DND-41 (cell line): ENCODE data around the gene TUBAL3.

Experiments
- CTCF ChIP-seq: IDR thresholded peaks from 2 replicates; pipeline ENCODE4 v1.5.1; 2012; ENCODE audit warnings: borderline replicate concordance, low read length, moderate library complexity, mild to moderate bottlenecking; ENCODE audit not compliant: poor library complexity, severe bottlenecking; ENCODE audit errors: extremely low read depth
- EZH2 ChIP-seq: IDR thresholded peaks from 3 replicates; pipeline ENCODE4 v1.6.1; 2012; ENCODE audit warnings: borderline replicate concordance, low read depth, mild to moderate bottlenecking, moderate library complexity, low read length, inconsistent platforms; ENCODE audit not compliant: severe bottlenecking

- no peak for TF ChIP-seq CTCF
- no peak for TF ChIP-seq EZH2
Observed at GRCh38 chr10:5406918-5407317, 2.3 kb upstream of the TUBAL3 start.
